A673 (cell line): ENCODE measurements around the gene RNF44. TPM values are rescaled to one million over a fixed set of nuclear protein-coding genes. Genes with fewer than 3 reads are reported as not detected.

Experiments
- BruUV-seq: library from RNA; stranded (reverse); fragments of 400-500 nt; replicated peaks from 2 replicates; lab custom pipeline; 2021; lab: Mats Ljungman, UMichigan
- CTCF ChIA-PET: fragments of 300-600 bp; sonication (Branson Sonifier 250); formaldehyde crosslinking; loops from one replicate; lab custom pipeline; 2022; ENCODE audit warnings: antibody characterized with exemption; lab: Charles Lee
- POLR2A ChIA-PET: fragments of 300-600 bp; sonication (Branson Sonifier 250); formaldehyde crosslinking; loops from one replicate; lab custom pipeline; 2022; ENCODE audit warnings: antibody characterized with exemption; ENCODE audit not compliant: low non-redundant PET; lab: Charles Lee
- DNase-seq: peaks from one replicate; pipeline ENCODE4 v3.0.0-alpha.2; 2015; ENCODE audit warnings: low spot score
- H3K27ac ChIP-seq: fragments of 200-600 bp; sonication (generic); 2 replicates; pipeline ENCODE4 v1.5.1; 2016; ENCODE audit warnings: mixed run types, low read depth, mild to moderate bottlenecking, mixed read lengths, antibody characterized with exemption, low read length; ENCODE audit not compliant: poor library complexity, severe bottlenecking
- H3K27me3 ChIP-seq: fragments of 200-600 bp; sonication (generic); replicated peaks from 2 replicates; pipeline ENCODE4 v1.6.1; 2017; ENCODE audit warnings: mixed run types, low read depth, mild to moderate bottlenecking, mixed read lengths, antibody characterized with exemption, low read length; ENCODE audit not compliant: insufficient read depth, poor library complexity
- H3K36me3 ChIP-seq: fragments of 200-600 bp; sonication (generic); 2 replicates; pipeline ENCODE4 v1.6.1; 2016; ENCODE audit warnings: mixed run types, mild to moderate bottlenecking, mixed read lengths, antibody characterized with exemption, low read length; ENCODE audit not compliant: insufficient read depth, poor library complexity, severe bottlenecking
- H3K4me1 ChIP-seq: fragments of 200-600 bp; sonication (generic); 2 replicates; pipeline ENCODE4 v1.6.1; 2017; ENCODE audit warnings: mixed run types, mild to moderate bottlenecking, mixed read lengths, antibody characterized with exemption, low read length; ENCODE audit not compliant: insufficient read depth, poor library complexity, severe bottlenecking
- H3K4me3 ChIP-seq: fragments of 200-600 bp; sonication (generic); 2 replicates; pipeline ENCODE4 v1.5.1; 2016; ENCODE audit warnings: low read depth, mixed run types, mild to moderate bottlenecking, mixed read lengths, low read length; ENCODE audit not compliant: poor library complexity, severe bottlenecking
- H3K9me3 ChIP-seq: fragments of 200-600 bp; sonication (generic); 2 replicates; pipeline ENCODE4 v1.6.1; 2016; ENCODE audit warnings: mixed run types, low read depth, mild to moderate bottlenecking, mixed read lengths, antibody characterized with exemption, low read length; ENCODE audit not compliant: poor library complexity, severe bottlenecking
- EZH2 ChIP-seq: fragments of 200-600 bp; sonication (generic); IDR thresholded peaks from 2 replicates; pipeline ENCODE4 v1.6.1; 2017; ENCODE audit warnings: borderline replicate concordance, low read depth, mild to moderate bottlenecking, mixed read lengths, antibody characterized with exemption, low read length; ENCODE audit not compliant: poor library complexity, severe bottlenecking
- intact Hi-C: fragments of 100-400 bp; cut with micrococcal nuclease; formaldehyde crosslinking; loops from one replicate; pipeline ENCODE4 v1.10.0; 2022; ENCODE audit not compliant: unreplicated experiment
- total RNA-seq: library from RNA; stranded (reverse); gene quantifications from 2 replicates; pipeline ENCODE4 v1.2.3, GENCODE V29; 2021
- TF ChIP-seq, protein P1 (sequence below): fragments of 300-800, 200-600 bp; sonication (generic); conservative IDR thresholded peaks from 2 replicates; pipeline ENCODE4 v1.5.1; 2017; ENCODE audit warnings: low read depth, mild to moderate bottlenecking, antibody characterized with exemption, low read length, moderate library complexity, mixed read lengths

Gene RNF44
- total RNA-seq, 1 experiment from 2014 or later = 92.8 TPM

DNA sequence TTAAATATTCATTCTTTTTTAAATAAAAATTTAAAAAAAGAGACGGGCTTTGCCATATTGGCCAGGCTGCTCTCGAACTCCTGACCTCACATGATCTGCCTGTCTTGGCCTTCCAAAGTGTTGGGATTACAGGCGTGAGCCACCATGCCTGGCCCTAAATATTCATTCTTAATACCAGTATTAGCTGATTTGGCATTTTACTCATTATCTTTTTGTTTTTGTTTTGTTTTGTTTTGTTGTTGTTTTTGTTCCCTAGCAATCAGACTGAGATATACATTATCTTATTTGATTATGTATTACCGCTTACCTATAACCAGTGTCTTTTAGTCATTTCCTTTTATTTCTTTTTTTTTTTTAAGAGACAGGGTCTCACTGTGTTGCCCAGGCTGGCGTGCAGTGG, 37.9 kb downstream of the RNF44 start:
- no peaks in the 10 kb centered on the region for H3K27me3 ChIP-seq
- POLR2A ChIA-PET = no interaction called here

DNA sequence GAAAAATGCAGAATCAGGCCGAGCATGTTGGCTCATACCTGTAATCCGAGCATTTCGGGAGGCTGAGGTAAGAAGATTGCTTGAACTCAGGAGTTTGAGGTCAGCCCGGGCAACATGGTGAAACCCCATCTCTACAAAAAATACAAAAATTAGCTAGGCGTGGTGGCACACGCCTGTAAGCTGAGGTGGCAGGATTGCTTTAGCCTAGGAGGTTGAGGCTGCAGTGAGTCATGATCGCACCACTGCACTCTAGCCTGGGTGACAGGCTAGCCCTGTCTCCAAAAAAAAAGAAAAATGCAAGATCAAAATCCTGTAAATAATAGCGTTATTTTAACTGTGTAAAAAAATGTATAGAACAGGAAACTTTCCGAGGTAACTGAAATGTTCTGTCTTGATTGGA, 39.4 kb downstream of the RNF44 start:
- H3K9me3 ChIP-seq = no peaks in the 10 kb centered on the region
- ChIA-PET POLR2A (no interaction called here), CTCF (no interaction called here)
- DNase-seq = no peak
- intact Hi-C loops = no loop called here
- H3K27me3 ChIP-seq = no peaks in the 10 kb centered on the region
- no TSS peak for BruUV-seq
- H3K4me1 ChIP-seq = no peaks in the 10 kb centered on the region
- H3K36me3 ChIP-seq = peaks cover 84% of the 10 kb centered on the region
- TF ChIP-seq, protein P1, sequence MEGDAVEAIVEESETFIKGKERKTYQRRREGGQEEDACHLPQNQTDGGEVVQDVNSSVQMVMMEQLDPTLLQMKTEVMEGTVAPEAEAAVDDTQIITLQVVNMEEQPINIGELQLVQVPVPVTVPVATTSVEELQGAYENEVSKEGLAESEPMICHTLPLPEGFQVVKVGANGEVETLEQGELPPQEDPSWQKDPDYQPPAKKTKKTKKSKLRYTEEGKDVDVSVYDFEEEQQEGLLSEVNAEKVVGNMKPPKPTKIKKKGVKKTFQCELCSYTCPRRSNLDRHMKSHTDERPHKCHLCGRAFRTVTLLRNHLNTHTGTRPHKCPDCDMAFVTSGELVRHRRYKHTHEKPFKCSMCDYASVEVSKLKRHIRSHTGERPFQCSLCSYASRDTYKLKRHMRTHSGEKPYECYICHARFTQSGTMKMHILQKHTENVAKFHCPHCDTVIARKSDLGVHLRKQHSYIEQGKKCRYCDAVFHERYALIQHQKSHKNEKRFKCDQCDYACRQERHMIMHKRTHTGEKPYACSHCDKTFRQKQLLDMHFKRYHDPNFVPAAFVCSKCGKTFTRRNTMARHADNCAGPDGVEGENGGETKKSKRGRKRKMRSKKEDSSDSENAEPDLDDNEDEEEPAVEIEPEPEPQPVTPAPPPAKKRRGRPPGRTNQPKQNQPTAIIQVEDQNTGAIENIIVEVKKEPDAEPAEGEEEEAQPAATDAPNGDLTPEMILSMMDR = no peak
- no peak for TF ChIP-seq EZH2
- no peak overlapping the region for H3K4me3 ChIP-seq
- H3K27ac ChIP-seq = no peak overlapping the region

More for the DNA sequence above, 37.9 kb downstream of the RNF44 start:
- Histone ChIP-seq H3K27ac (no peak overlapping the region), H3K4me3 (no peak overlapping the region), H3K36me3 (peaks cover 69% of the 10 kb centered on the region), H3K4me1 (no peaks in the 10 kb centered on the region), H3K9me3 (no peaks in the 10 kb centered on the region)
- BruUV-seq = no TSS peak
- CTCF ChIA-PET = no interaction called here
- intact Hi-C loops = no loop called here
- no peak for DNase-seq
- TF ChIP-seq, protein P1 = no peak
- TF ChIP-seq EZH2 = no peak

DNA sequence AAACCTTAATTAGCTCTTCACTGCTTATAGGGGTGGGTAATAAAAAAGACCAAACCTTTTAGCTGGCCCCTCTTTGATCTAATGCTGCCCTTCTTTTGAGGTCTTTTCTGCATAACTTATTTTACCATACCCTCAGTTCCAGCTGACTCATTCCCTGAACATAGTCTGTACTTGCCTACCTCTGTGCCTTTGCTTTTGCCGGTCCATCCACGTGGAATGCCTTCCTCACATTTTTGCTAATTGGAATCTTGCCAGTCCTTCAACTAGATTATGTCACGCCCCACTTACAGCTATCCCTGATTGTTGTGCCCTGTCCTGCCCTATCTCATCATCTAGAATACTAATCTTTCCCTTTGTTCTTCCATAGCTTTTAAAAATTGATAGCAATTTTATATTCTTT, 44.8 kb downstream of the RNF44 start:
- ChIA-PET CTCF (no interaction called here), POLR2A (no interaction called here)
- Histone ChIP-seq H3K36me3 (peaks cover 73% of the 10 kb centered on the region), H3K4me1 (no peaks in the 10 kb centered on the region), H3K4me3 (no peak overlapping the region), H3K27ac (no peak overlapping the region), H3K27me3 (no peaks in the 10 kb centered on the region), H3K9me3 (no peaks in the 10 kb centered on the region)
- no TSS peak for BruUV-seq
- DNase-seq = no peak
- TF ChIP-seq EZH2 = no peak
- TF ChIP-seq, protein P1 = no peak
- intact Hi-C loops = no loop called here
